IMR-90 (cell line): ENCODE data around the gene SQSTM1. TPM values are rescaled to one million over a fixed set of nuclear protein-coding genes. Genes with fewer than 3 reads are reported as not detected.

Experiments
- ATAC-seq: fragments of 200-7000 bp; cut with Tn5 transposase; 2 replicates; pipeline ENCODE4 v1.9.1; 2020; ENCODE audit warnings: low read depth, mild to moderate bottlenecking, moderate library complexity
- BruUV-seq: library from RNA; stranded (reverse); fragments of 400-500 nt; replicated peaks from 2 replicates; lab custom pipeline; 2021; lab: Mats Ljungman, UMichigan
- CTCF ChIA-PET: fragments of 300-600 bp; formaldehyde crosslinking; extraction: SDS; loops from one replicate; lab custom pipeline; 2021; ENCODE audit warnings: antibody characterized with exemption; lab: Yijun Ruan, JAX
- POLR2A ChIA-PET: fragments of 300-600 bp; sonication (Branson Sonifier 250); formaldehyde crosslinking; loops from one replicate; lab custom pipeline; 2022; ENCODE audit warnings: antibody characterized with exemption; ENCODE audit not compliant: unreplicated experiment; lab: Charles Lee
- DNase-seq: peaks from one replicate; pipeline ENCODE4 v3.0.0; 2013
- H2AFZ ChIP-seq: replicated peaks from 2 replicates; pipeline ENCODE3; 2013; ENCODE audit warnings: low read length, mild to moderate bottlenecking; ENCODE audit not compliant: poor library complexity
- H2AK5ac ChIP-seq: 2 replicates; pipeline ENCODE4 v1.6.1; 2013; ENCODE audit warnings: low read depth, low read length, inconsistent platforms
- H2AK9ac ChIP-seq: replicated peaks from 2 replicates; pipeline ENCODE3; 2013; ENCODE audit warnings: mild to moderate bottlenecking, low read depth, low read length, moderate library complexity; ENCODE audit not compliant: poor library complexity
- H2BK120ac ChIP-seq: 2 replicates; pipeline ENCODE4 v1.6.1; 2013; ENCODE audit warnings: low read depth, low read length, inconsistent platforms
- H2BK15ac ChIP-seq: 3 replicates; pipeline ENCODE4 v1.6.1; 2013; ENCODE audit warnings: low read depth, low read length, inconsistent platforms
- H2BK20ac ChIP-seq: 2 replicates; pipeline ENCODE4 v1.6.1; 2013; ENCODE audit warnings: low read depth, mild to moderate bottlenecking, inconsistent platforms, low read length, moderate library complexity
- H2BK5ac ChIP-seq: 2 replicates; pipeline ENCODE4 v1.6.1; 2013; ENCODE audit warnings: mild to moderate bottlenecking, low read depth, low read length, inconsistent platforms; ENCODE audit not compliant: poor library complexity, severe bottlenecking
- H3K14ac ChIP-seq: replicated peaks from 2 replicates; pipeline ENCODE4 v1.6.1; 2013; ENCODE audit warnings: low read depth, low read length, inconsistent platforms
- H3K18ac ChIP-seq: 2 replicates; pipeline ENCODE4 v1.6.1; 2013; ENCODE audit warnings: low read depth, low read length, control low read depth
- H3K23ac ChIP-seq: 2 replicates; pipeline ENCODE4 v1.6.1; 2013; ENCODE audit warnings: low read depth, low read length, inconsistent platforms
- H3K27ac ChIP-seq: 2 replicates; pipeline ENCODE4 v1.5.1; 2013; ENCODE audit warnings: mild to moderate bottlenecking, control low read depth, low read length; ENCODE audit not compliant: insufficient read depth
- H3K27me3 ChIP-seq: 2 replicates; pipeline ENCODE4 v1.6.1; 2013; ENCODE audit warnings: low read length; ENCODE audit not compliant: control insufficient read depth, insufficient read depth
- H3K36me3 ChIP-seq: 2 replicates; pipeline ENCODE4 v1.6.1; 2013; ENCODE audit warnings: low read length, mixed read lengths; ENCODE audit not compliant: control insufficient read depth, insufficient read depth
- H3K4ac ChIP-seq: 2 replicates; pipeline ENCODE4 v1.6.1; 2013; ENCODE audit warnings: low read depth, low read length, inconsistent platforms
- H3K4me1 ChIP-seq: 2 replicates; pipeline ENCODE4 v1.6.1; 2013; ENCODE audit warnings: low read length, mixed read lengths; ENCODE audit not compliant: control insufficient read depth, insufficient read depth
- H3K4me2 ChIP-seq: 2 replicates; pipeline ENCODE4 v1.6.1; 2013; ENCODE audit warnings: low read depth, mild to moderate bottlenecking, control low read depth, low read length, moderate library complexity
- H3K4me3 ChIP-seq: 2 replicates; pipeline ENCODE4 v1.5.1; 2013; ENCODE audit warnings: low read depth, mild to moderate bottlenecking, control low read depth, low read length, moderate library complexity; ENCODE audit not compliant: insufficient read depth
- H3K56ac ChIP-seq: 2 replicates; pipeline ENCODE4 v1.6.1; 2013; ENCODE audit warnings: low read length, inconsistent platforms; ENCODE audit not compliant: insufficient read depth; ENCODE audit errors: extremely low read depth
- H3K79me1 ChIP-seq, 2 experiments: 2 replicates each; pipeline ENCODE4 v1.6.1; 2013; ENCODE audit warnings: low read length in 2 of 2, inconsistent platforms in 1 of 2, low read depth in 1 of 2
- H3K9ac ChIP-seq: 2 replicates; pipeline ENCODE4 v1.6.1; 2013; ENCODE audit warnings: low read depth, low read length, control low read depth
- H3K9me1 ChIP-seq: 2 replicates; pipeline ENCODE4 v1.6.1; 2013; ENCODE audit warnings: low read length, inconsistent platforms; ENCODE audit not compliant: insufficient read depth
- H3K9me3 ChIP-seq: 2 replicates; pipeline ENCODE4 v1.6.1; 2013; ENCODE audit warnings: low read length; ENCODE audit not compliant: control insufficient read depth, insufficient read depth
- H4K20me1 ChIP-seq: 2 replicates; pipeline ENCODE4 v1.6.1; 2013; ENCODE audit warnings: low read length, inconsistent platforms; ENCODE audit not compliant: insufficient read depth
- H4K5ac ChIP-seq: 2 replicates; pipeline ENCODE4 v1.6.1; 2013; ENCODE audit warnings: mild to moderate bottlenecking, low read depth, low read length, control low read depth
- H4K8ac ChIP-seq, 2 experiments: 2 replicates each; pipeline ENCODE4 v1.6.1; 2013; ENCODE audit warnings: low read depth in 2 of 2, low read length in 2 of 2, control low read depth in 1 of 2, inconsistent platforms in 1 of 2
- H4K91ac ChIP-seq: 2 replicates; pipeline ENCODE4 v1.6.1; 2013; ENCODE audit warnings: low read depth, low read length, inconsistent platforms; ENCODE audit not compliant: insufficient read depth
- BHLHE40 ChIP-seq: fragments of 150-350 bp; IDR thresholded peaks from 2 replicates; pipeline ENCODE4 v1.6.1; 2016; ENCODE audit warnings: mild to moderate bottlenecking, low read depth, low read length
- CEBPB ChIP-seq: IDR thresholded peaks from 2 replicates; pipeline ENCODE4 v1.6.1; 2012; ENCODE audit warnings: low read depth, low read length, improper control_type of control experiment
- MAFK ChIP-seq: IDR thresholded peaks from 2 replicates; pipeline ENCODE4 v1.6.1; 2012; ENCODE audit warnings: low read depth, low read length, improper control_type of control experiment
- MAZ ChIP-seq: IDR thresholded peaks from 2 replicates; pipeline ENCODE4 v1.6.1; 2012; ENCODE audit warnings: low read depth, mild to moderate bottlenecking, low read length, improper control_type of control experiment, moderate library complexity, borderline replicate concordance
- POLR2A ChIP-seq: IDR thresholded peaks from 2 replicates; pipeline ENCODE4 v1.6.1; 2012; ENCODE audit warnings: mild to moderate bottlenecking, low read depth, low read length
- WGBS, 2 experiments: methylation state at CpG; one replicate each; pipeline versions ENCODE4 v1.1.5 to v1.1.7; 2013; ENCODE audit warnings: missing lambda C conversion rate in 2 of 2; ENCODE audit not compliant: insufficient read length in 1 of 2; ENCODE audit errors: extremely low coverage in 2 of 2; 5-methylcytosine and 5-hydroxymethylcytosine counted together
- dilution Hi-C: fragments of 300-500 bp; cut with HindIII; formaldehyde crosslinking; loops from one replicate; pipeline ENCODE4 v1.14.3; 2018; ENCODE audit warnings: low sequenced_read_pairs; ENCODE audit not compliant: unreplicated experiment
- in situ Hi-C: fragments of 300-500 bp; cut with MboI; formaldehyde crosslinking; loops from 3 replicates; pipeline ENCODE4 v1.14.3; 2019; ENCODE audit warnings: low sequenced_read_pairs, inconsistent platforms, mixed read lengths
- intact Hi-C: fragments of 100-400 bp; cut with micrococcal nuclease; formaldehyde crosslinking; loops from 2 replicates; pipeline ENCODE4 v1.10.0; 2022
- polyA plus RNA-seq, 3 experiments: library from polyadenylated mRNA; depleted of rRNA; stranded (reverse); fragments of >200 nt; gene quantifications; 2 replicates each; pipeline ENCODE4 v1.2.3, GENCODE V29; 2012; ENCODE audit warnings: low replicate concordance in 1 of 3
- total RNA-seq: library from RNA; depleted of rRNA; stranded (reverse); fragments of >200 nt; gene quantifications from 2 replicates; pipeline ENCODE4 v1.2.3, GENCODE V29; 2012
- TF ChIP-seq, protein P1 (sequence below): conservative IDR thresholded peaks from 2 replicates; pipeline ENCODE4 v1.5.1; 2012; ENCODE audit warnings: mild to moderate bottlenecking, low read depth, low read length, improper control_type of control experiment

Gene SQSTM1
- total and polyA plus RNA-seq, 2 of the 4 experiments (the other 2 are of a cell fraction) = 152 to 184 TPM

DNA sequence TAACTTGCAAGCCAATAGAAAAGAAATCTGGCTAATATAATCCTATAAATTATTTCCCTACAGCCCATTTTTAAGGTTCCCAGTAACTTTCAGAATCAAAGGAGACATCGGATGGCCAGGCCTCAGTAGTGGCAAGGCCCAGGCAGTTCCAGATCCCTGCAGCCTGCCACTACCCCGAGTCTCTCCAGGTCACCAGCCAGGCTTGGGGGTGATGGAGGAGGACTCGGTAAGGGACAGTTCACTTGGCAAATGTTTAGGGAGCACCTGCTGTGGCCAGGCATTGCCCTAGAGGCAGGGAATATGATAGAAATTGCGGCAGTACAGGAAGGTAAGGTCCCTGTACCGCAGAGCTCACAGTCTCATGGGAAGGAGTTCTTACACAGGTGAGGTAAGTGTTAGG is 42.1 kb upstream of the SQSTM1 start:
- ATAC-seq = no peak
- Histone ChIP-seq H3K9me1 (no peaks in the 10 kb centered on the region), H2BK15ac (no peak overlapping the region), H3K9ac (no peak overlapping the region), H2BK5ac (no peak overlapping the region), H3K79me1 (peaks cover 8 to 13% of the 10 kb centered on the region in 2 experiments), H3K27me3 (no peaks in the 10 kb centered on the region), H3K4me1 (no peaks in the 10 kb centered on the region), H4K5ac (no peak overlapping the region), H3K36me3 (peaks cover 51% of the 10 kb centered on the region), H2BK20ac (no peak overlapping the region), H4K20me1 (0 out of 2 replicates have a peak, but pooled peaks cover 3% of the 10 kb centered on the region), H3K4ac (no peak overlapping the region), H4K8ac (no peak overlapping the region), H4K91ac (no peak overlapping the region), H2BK120ac (no peak overlapping the region), H3K18ac (no peak overlapping the region), H3K27ac (no peak overlapping the region), H3K9me3 (no peaks in the 10 kb centered on the region), H3K4me3 (no peak overlapping the region), H3K23ac (no peak overlapping the region), H2AFZ (no peak overlapping the region), H3K4me2 (no peak overlapping the region), H2AK5ac (no peak overlapping the region), H2AK9ac (no peak overlapping the region), H3K56ac (no peak overlapping the region), H3K14ac (no peak overlapping the region)
- 93% methylated on average over 3 of the region's 5 CpGs; no CpG with 5 or more reads in 1 of the 2 experiments for WGBS, 2 experiments
- in situ Hi-C loops (no loop called here), intact Hi-C loops (no loop called here), dilution Hi-C loops (no loop called here)
- no TSS peak for BruUV-seq
- POLR2A ChIA-PET = no interaction called here
- CTCF ChIA-PET = no interaction called here
- DNase-seq = no peak
- TF ChIP-seq, protein P1, sequence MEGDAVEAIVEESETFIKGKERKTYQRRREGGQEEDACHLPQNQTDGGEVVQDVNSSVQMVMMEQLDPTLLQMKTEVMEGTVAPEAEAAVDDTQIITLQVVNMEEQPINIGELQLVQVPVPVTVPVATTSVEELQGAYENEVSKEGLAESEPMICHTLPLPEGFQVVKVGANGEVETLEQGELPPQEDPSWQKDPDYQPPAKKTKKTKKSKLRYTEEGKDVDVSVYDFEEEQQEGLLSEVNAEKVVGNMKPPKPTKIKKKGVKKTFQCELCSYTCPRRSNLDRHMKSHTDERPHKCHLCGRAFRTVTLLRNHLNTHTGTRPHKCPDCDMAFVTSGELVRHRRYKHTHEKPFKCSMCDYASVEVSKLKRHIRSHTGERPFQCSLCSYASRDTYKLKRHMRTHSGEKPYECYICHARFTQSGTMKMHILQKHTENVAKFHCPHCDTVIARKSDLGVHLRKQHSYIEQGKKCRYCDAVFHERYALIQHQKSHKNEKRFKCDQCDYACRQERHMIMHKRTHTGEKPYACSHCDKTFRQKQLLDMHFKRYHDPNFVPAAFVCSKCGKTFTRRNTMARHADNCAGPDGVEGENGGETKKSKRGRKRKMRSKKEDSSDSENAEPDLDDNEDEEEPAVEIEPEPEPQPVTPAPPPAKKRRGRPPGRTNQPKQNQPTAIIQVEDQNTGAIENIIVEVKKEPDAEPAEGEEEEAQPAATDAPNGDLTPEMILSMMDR = no peak
- no peak for TF ChIP-seq CEBPB
- no peak for TF ChIP-seq MAFK
- TF ChIP-seq MAZ = no peak
- no peak for TF ChIP-seq POLR2A
- no peak for TF ChIP-seq BHLHE40
